Retinal pigment epithelial cell (primary cell): ENCODE results near the gene SPTBN2.
A peak's percentile ranks its signal among the peaks of the same experiment; 100 is the strongest.

ENCODE experiments used
- DNase-seq: peaks from one replicate; pipeline ENCODE4 v3.0.0-alpha.2; 2010; ENCODE audit warnings: low read depth
- H3K4me3 ChIP-seq: 2 replicates; pipeline ENCODE4 v1.5.1; 2011; ENCODE audit warnings: mild to moderate bottlenecking, low read length, control low read depth, moderate library complexity
- CTCF ChIP-seq: conservative IDR thresholded peaks from 2 replicates; pipeline ENCODE4 v1.5.1; 2011; ENCODE audit warnings: low read depth, low read length, control low read depth, inconsistent platforms

SPTBN2 gene

GRCh38 chr11:66728693-66729385, at the start of gene SPTBN2:
SPTBN2 (minus strand) TSS chr11:66729216; CDS start chr11:66721240, 7,976 bp downstream.
- H3K4me3 ChIP-seq: peak within 1 kb of the TSS; percentile 64
- no peak for TF ChIP-seq CTCF
- no peak for DNase-seq

- no peak for TF ChIP-seq CTCF
- no peak overlapping the region for H3K4me3 ChIP-seq
- no peak for DNase-seq
These were observed 39.8 kb upstream of the SPTBN2 start for GRCh38 chr11:66768818-66769217.

- TF ChIP-seq CTCF: no peak
- no peak for DNase-seq
- H3K4me3 ChIP-seq: no peak overlapping the region
These were observed 39.1 kb upstream of the SPTBN2 start for GRCh38 chr11:66768088-66768521.

- no peak for TF ChIP-seq CTCF
- DNase-seq: no peak
These were observed 38.6 kb upstream of the SPTBN2 start for GRCh38 chr11:66767666-66768065.

GRCh38 chr11:66766681-66767080, 37.7 kb upstream of the SPTBN2 start:
- no peak overlapping the region for H3K4me3 ChIP-seq
- TF ChIP-seq CTCF: no peak
- no peak for DNase-seq

More at GRCh38 chr11:66767666-66768065, 38.6 kb upstream of the SPTBN2 start:
- no peak overlapping the region for H3K4me3 ChIP-seq

GRCh38 chr11:66762088-66762487, 33.1 kb upstream of the SPTBN2 start:
- no peak for DNase-seq
- no peak for TF ChIP-seq CTCF
- no peak overlapping the region for H3K4me3 ChIP-seq

- TF ChIP-seq CTCF: no peak
- H3K4me3 ChIP-seq: no peak overlapping the region
- no peak for DNase-seq
These were observed 23.1 kb upstream of the SPTBN2 start for GRCh38 chr11:66752148-66752547.
